ENCODE results near the gene CPS1.

GRCh38 chr2:210577263-210578071, 21.1 kb downstream of the CPS1 start:
- peak in 2 of 3 experiments; percentile 61 to 74 for TF ChIP-seq CTCF (IDR thresholded peaks at IDR 0.05)
- TF ChIP-seq POLR2A (IDR thresholded peaks at IDR 0.05), result no peak
